HG02642 (cell line): ENCODE measurements around the gene SPOCK1.
"Not testable (repeated sequence)": the region's sequence is repeated elsewhere in the genome, so short reads cannot be mapped to it uniquely, and the experiment has no call there.

Experiments
- ATAC-seq: cut with Tn5 transposase; IDR thresholded peaks from one replicate; pipeline ENCODE4 v1.9.1; 2021; ENCODE audit warnings: mild to moderate bottlenecking; ENCODE audit not compliant: unreplicated experiment, poor library complexity

SPOCK1 gene

DNA sequence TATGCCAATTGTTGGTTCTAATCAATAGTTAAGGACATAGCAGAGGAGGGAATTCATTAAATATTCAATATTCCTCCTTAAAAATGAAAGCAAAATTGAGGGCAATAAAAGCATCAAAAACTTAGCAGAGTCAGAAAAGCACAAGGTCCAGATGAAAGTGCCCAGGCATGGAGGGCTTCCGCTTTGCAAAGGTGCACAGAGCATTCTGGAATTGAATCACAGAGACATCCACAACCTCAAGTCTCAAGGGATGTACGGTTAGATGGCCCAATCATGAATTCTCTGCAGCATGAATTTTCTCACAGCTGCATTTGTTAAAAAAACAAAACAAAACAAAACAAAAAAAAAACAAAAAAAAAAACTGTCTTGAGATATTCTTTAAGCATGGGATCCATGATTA, 253.7 kb downstream of the SPOCK1 start:
- ATAC-seq = no peak

DNA sequence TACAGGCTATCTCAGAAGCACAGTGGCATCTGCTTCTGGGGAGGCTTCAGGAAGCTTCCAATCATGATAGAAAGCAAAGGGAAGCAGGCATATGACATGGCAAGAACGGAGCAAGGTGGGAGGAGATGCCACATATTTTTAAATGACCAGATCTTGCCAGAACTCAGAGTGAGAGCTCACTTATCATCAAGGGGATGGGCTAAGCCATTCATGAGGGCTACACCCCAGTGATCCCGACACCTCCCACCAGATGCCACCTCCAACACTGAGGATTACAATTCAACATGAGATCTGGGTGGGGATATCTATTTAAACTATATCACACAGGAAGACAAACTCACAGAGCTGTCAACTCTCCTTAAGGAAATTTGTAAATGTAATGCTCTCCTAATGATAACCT, 258.8 kb downstream of the SPOCK1 start:
- ATAC-seq = no peak

DNA sequence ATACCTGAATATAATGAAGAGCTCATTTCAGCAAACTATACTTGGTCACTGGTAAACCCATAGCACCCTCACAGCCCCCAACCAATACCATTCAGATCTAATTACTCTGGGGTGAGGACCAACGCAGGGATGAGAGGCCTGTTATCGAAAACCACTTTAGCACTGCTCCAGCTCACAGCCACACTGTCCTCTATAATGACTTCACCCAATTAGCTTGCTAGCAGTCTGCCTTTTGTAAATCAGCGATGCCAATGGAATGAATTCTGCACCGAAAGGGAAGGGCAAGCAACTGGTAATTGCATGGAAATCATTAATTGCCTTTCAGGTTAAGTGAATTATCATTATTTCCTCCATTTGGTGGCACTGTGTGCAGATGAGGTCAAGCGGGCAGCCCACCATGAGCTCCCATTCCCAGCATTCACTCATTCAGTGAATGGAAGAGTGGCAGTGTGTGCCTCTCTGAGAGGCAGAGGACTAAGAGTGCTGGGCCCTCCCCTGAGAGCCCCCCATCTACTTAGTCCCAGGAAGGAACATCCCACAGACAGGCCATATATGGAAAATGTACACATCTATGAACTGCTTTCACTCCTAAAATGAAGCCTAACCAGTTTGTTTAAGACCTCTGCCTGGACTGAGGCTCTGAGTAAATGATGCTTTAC, 262.1 kb downstream of the SPOCK1 start:
- ATAC-seq = no peak

DNA sequence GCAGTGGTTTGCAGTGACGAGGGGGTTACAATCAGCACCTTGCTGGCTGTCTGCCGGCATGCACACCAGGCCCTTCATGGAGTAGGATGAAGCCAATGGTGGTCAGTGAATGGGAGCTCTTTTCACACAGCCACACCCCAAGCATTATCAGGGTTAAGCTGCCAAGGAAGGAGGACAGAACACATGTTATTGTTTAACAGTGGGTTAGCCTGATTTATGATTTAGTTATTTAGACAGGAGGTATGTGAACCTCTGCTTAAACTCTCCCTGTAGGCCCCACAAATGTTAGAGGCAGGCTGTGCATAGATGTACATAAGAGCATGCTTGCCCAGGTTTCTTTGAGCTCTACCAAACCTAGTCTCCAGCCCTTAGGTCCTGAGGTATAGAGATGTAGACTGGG, 262.9 kb downstream of the SPOCK1 start:
- no peak for ATAC-seq

DNA sequence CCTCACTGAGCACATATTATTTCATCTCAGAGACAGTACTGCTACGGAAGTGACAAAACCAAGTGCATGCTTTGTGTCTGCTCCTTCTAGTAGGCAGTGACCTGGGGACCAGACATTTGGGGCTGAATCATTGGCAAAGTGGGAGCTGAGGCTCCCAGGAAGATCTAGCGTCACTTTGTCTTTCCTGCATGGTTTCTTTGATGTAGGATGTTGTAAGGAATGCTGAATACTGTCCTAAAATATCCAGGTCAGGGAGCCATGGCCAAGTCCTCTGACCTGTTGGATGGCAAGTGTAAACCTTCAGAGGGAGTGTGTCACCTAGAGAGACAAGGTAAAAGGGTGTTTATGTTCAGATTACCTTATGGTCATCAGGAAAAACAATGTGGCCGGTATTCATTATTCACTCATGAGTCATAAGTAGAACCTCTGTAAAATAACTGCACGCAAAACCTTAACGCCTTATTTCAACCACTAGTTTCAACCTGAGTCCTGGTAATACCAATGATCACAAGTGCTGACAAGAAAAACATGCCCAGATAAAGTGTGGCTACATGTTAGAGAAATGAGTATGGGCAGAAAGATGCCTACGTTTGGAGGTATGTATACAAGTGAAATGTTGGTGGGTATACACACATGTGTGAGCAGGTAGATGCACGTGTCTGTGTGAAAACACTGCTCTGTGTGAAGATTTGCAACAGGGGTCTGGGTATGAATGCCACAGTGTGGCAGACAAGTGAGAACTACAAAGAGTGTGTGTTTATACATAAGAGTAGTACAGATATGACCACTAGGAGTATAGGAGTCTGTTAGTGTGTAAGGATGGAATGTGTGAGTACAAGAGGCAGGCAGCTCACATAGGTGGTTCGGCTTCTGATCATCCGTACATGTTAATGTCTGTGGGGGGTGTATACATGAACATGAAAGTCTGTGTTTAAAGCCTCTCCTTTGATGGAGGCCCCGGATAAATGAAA, 263.9 kb downstream of the SPOCK1 start:
- ATAC-seq = no peak

DNA sequence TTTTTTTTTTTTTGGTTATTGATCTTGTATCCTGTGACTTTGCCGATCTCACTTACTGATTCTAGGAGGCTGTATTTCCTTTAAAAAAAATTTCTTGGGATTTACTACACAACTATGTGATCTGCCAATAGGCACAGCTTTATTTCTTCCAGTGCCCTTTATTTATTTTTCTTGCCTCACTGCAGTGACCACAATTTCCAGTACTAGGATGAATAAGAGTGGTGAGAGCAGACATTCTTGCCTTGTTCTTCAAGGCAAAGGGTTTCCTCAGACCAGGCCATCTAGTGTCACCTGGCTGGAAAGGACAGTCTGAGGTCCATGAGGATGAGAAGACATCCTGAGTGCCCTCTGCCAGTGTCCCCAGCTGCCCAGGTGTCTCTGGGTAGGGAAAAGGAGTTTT, 265.4 kb downstream of the SPOCK1 start:
- ATAC-seq = no peak

DNA sequence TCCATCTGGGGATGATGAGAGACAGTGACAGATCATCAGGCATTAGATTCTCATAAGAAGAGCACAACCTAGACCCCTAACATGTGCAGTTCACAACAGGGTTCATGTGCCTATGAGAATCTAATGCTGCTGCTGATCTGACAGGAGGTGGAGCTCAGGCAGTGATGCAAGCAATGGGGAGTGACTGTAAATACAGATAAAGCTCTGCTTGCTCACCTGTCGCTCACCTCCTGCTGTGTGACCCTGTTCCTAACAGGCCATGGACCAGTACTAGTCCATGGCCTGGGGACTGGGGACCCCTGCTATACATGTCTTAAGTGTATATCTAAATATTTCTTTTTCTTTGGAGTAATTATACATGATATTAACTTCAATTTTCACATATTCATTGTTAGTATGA, 265.8 kb downstream of the SPOCK1 start:
- not testable (repeated sequence) for ATAC-seq

DNA sequence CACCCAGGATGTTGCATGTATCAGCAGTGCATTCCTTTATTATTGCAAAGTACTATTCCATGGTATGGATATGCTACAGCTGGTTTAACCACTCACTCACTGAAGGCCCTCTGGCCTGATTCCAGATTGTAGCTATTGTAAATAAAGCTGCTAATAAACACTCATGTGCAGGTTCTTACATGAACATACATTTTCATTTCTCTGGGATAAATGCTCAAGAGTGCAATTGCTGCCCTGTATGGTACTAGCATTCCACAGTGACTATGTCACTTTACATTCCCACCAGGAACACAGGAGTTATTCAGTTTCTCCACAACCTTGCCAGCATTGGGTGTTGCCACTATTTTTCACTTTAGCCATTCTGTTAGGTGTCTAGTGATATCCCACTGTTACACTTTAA, 267.6 kb downstream of the SPOCK1 start:
- ATAC-seq = no peak

DNA sequence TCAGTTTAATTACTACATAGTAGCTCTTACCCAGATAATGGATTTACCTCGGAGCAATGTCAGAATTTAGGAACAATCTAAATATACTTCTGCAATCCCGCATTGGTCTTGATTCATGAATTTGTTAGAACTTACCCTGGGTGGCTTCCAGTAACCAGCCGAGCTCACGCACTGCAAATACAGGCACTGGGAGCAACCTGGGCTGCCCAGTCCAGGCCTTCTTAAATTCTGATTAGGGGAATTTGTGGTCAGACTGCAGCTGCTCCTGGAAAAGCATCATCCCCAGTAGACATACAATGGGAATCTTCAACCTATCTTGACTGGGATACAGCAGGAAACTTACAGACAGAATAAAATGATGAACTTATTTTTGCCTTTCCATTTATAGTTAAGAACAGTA, 270.3 kb downstream of the SPOCK1 start:
- ATAC-seq = no peak

DNA sequence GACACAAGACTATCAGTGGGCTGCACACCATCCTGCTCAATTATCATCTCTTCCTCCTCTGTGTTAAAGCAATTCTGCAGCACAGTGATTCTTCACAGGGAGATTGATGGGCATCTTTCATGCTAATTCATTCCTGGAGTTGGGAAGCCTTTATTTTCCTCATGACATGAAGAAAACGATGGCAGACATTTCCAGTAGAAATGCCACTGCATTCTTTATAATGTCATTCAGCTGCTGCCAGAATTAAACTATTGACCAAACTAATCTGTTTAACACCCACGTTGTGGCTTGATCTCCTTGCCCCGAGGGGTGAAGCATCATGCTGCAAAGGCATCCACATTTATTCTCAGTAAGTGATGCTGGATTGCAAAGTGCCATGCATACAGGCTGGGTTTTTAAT, 273.0 kb downstream of the SPOCK1 start:
- ATAC-seq = no peak

DNA sequence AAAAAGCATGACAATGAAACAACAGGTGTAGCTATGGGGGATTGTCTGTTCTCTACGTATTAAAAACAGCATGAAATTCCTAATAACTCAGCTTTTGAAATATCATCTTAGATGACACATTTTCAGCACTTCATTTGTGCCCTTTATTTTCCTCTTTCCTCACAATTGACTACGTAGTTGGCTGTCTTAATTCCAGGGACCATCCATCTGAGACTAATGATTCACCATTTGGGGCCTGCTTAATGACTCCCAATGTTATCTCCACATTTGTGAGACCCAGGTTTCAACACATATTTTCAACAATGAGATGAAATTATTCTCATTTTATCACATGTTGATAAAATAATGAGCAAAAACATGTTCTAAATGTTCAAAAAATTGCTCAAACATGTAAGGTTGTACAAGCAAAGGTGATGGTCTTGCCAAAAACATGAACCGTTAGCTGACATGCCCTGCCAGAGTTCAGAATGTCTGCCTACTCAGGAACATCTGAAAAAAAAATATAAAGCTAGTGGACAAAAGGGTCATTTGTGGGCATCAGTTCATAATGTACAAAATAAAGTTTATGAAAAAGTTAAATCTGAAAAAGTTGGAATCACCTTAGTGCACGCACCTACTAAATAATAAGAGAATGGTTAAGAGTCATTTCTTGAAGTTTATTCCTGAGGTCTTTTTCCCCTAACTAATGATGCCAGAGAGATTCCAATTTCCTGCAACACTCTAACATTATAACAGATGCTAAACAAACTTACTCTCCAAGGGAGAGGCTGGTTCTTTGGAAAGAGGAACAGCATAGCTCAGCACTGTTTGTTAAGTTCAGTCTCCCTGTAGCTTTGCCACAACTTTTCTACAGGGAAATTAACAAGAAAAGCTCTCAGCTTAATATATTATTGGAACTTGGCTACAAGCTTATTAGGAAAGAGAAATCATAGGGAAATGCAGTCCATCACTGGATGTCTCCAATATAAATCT, 275.5 kb downstream of the SPOCK1 start:
- ATAC-seq = no peak

DNA sequence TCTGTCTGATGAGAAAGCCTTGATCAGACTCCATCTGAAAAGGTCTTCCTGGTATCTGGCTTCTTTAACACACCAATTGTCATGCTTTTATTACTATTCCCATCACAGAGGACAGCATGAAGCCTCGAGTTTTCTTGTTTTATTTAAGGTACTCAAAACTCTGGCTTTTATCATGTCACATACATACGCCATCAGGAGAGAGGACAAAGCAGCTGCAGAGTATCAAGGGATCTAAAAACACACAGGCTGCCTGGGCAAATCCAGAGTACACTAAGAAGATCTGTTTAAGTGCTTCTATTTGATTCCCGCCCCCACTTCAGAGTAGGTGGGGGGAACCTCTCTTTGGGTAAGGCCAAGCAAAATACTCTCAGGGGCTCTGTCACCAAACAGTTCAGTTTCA, 277.2 kb downstream of the SPOCK1 start:
- ATAC-seq = no peak

DNA sequence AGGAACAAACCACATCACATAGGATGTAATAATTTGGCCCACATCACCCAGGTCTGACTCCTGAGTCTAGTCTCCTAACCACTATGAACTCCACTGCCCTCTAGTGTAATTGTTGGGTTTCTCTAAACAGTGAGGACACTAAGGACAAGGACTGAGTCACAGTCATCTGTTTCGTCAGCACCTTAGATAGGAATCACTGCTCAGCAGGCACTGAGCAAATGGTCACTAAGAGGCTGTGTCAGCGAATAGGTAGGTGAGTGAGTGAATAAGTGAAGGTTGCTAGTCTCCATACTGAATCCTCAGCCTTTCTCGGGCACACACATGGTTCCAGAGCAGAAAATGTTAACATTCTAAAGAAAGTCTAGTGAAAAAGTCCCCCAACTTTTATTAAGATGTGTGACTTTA, 278.6 kb downstream of the SPOCK1 start:
- peak; percentile 78 for ATAC-seq

DNA sequence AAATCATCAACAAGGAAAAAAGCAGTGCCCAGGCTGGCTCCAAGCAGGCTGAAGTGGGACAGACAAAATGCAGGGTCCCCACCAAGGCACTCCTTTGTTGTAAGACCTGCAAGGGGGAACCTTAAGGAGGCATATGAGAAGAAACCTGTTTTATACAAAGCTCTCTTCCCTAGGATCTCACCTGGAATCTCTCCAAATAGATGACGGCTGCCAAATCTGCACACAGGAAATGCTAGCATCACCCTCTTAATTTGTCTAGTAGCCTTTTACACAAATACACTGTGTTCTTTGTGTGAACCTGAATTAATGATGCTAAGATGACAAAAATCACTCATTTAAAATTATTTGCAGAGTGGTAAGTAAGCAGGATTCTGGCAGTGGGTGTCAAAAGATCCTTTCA, 280.2 kb downstream of the SPOCK1 start:
- no peak for ATAC-seq

DNA sequence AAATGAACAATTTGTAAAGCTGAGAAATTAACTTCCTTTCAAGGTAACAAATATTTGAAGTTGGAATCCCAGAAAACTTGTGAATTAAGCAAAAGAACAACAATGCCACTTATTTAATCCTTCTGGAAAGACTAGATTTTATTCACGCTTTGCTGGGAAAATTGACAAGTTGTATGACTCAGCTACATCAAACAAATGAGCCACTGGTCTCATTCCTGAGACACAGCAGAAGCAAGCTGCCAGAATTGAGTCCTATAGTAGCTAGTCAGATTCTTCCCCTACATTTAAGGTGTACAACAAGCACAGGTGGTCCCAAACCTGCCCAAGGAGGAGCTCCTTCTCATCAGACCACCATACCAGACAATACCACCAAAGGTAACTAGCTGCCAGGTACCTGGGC, 280.7 kb downstream of the SPOCK1 start:
- ATAC-seq = no peak

DNA sequence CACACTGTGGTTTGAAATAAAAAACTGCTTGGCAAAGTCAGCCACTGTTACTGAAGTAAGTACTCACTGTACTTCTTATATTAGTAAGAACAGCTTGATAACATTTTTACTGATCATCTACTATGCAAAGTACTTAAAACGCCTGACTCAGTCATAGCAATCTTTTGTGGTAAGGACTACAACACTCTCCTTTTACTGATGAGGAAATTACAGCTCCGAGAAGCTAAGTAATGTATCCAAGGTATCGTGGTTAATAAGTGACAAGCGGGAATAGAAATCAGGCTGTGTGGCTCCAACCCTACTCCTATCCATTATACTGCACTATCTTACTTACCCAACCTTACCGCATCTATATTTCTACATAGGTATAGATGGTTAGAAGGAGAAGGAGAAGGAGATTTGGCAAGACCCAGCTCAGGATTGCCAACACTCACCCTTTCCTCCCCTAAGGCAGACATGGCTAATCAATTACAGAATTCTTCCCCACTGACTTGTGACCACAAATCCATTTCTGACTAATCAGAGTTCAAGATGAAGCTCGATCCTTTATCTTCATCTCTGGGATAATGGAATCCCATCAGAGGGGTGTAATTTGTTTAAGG, 281.4 kb downstream of the SPOCK1 start:
- no peak for ATAC-seq

DNA sequence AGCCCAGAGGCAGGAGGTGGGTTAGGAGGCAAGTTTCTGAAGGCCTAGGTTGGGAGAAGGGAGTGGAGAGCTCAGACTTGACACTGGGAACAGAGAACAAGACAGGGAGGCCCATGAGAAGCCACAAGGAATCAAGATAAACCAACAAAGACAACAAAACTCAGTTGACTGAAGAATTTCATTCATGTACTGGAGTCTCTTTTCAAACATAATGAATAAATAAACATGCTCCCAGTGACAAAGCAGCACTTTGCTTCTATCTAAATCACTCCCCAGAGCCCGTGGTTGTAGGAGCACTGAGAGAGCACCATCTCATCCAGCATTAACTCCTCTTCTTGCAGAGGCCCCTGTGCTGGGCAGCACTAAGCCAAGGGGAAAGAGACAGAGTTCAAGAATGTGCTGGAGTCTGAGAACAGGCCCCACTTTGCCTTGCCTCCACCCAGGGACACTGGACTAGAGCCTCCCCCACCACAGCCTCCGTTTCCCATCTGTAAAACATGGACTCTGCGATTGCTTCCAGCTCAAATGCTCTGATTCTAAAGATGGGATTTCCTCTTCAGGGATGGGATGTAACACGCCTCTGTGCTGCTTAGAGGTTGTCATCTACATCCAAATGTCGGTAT, 282.0 kb downstream of the SPOCK1 start:
- no peak for ATAC-seq

DNA sequence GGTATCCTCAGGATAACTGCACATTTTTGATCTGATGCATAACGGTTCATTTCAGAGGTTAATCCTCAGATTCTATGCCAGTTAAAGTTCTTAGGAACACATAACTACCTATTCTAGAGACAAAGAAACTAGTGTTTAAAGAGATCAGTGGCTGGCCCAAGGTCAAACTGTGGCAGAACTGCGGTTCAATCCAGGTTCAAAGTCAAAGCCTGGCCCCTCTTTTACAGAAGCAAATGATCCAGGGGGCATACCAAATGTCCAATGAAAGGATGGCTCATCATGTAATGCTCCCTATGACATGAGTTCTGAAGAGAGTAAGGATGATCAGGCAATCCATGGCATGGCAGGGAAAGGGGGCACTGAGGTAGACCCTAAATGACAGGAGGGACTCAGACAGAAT, 283.3 kb downstream of the SPOCK1 start:
- no peak for ATAC-seq

DNA sequence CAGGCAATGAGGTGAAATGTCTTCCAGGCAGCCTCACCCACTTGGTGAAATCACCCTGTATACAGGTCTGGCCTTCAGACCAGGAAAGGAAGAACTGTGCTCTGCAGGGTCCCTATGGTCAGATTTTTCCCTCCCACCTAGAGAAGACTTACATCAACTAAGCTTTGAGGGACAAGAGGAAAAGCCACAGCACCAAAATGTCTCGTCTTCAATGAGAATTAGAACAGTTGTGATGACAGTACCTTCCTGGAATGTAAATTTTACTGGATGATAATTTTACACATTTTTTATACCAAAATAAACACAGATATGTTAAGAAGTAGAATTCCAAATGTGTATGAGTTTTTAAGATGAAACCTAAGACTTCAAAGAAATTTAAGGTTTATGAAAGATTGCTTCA, 283.9 kb downstream of the SPOCK1 start:
- no peak for ATAC-seq
